GM10847 (cell line): ENCODE results near the gene ARL15.

Experiments used
- POLR2A ChIP-seq: IDR thresholded peaks from 2 replicates; pipeline ENCODE4 v1.6.1; 2011; ENCODE audit not compliant: insufficient read length; ENCODE audit errors: extremely low read depth

Gene ARL15

DNA sequence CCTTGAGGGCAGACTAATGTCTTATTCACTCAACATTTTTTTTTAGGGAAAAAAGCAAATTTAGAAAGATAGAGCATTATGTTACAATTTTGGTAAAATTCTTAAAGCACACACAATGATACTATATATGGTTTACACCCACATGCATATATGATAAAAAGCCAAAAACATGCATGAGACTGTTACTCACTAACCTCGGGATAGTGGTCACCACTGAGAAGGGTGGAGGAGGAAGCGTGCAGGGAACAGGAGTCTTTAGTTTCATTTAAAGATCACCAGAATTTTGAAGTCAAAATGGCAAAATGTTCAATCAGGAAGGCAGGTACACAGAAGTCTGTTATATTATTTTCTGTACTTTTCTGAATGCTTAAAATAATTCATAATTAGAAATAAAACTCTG, 9.2 kb downstream of the ARL15 start:
- no peak for TF ChIP-seq POLR2A

DNA sequence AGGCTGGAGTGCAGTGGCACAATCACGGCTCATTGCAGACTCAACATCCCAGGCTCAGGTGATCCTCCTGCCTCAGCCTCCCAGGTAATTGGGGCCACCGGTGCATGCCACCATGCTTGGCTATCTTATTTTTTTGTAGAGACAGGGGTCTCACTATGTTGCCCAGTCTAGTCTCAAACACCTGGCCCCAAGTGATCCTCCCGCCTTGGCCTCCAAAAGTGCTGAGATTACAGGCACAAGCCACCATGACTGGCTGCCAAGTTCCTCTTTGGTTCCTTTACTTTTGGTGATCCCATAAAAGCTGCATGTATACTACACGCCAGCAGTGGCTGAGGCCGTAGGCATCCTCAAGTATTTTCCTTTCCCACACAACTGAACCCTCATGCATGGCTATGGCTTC, 11.4 kb downstream of the ARL15 start:
- no peak for TF ChIP-seq POLR2A

DNA sequence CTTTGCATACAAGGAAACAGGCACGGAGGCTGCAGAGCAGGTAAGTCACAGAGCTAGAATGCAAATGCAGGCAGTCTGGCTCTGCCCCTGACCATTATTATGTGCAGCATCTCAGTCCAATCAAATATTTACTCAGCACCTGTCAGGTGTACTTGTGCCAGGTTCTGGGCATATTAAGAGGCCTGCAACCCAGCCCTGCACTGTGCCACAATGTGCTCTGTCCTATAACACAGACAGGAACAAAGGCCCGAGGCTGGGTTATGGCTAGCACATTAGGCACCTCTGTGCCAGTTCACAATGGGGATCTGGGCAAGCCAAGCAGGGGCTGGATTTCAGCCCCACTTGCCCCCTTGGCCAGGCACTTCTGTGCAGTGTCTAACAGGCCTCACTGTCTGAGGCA, 14.0 kb downstream of the ARL15 start:
- no peak for TF ChIP-seq POLR2A

DNA sequence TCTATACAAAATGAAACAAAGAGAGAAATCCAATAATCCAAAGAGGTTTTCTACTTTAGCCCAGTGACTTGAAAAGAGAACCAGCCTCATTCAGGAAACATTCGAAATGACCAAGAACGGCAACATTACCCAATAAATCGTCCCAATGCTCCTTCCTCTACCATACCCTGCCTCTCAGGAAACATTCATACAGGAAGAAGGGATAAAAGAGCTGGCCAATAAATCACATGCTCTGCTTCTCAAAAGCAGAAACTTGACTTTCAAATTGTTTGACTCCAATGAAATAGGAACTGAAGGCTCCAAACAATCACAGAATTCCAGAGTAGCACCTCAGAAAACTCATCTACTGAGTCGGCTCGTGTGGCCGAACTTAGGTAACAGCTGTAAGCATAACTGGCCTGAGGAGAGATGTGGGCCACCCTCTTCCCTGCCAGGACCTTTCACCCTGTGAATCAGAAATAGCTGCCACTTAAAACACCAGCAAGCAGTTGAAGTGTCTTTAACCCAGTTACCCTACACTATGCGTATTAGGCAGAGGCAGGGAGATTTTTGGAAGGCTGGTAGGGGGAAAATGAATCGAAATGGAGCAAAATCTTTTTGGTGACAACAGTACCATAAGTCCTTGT, 14.6 kb downstream of the ARL15 start:
- TF ChIP-seq POLR2A: no peak

DNA sequence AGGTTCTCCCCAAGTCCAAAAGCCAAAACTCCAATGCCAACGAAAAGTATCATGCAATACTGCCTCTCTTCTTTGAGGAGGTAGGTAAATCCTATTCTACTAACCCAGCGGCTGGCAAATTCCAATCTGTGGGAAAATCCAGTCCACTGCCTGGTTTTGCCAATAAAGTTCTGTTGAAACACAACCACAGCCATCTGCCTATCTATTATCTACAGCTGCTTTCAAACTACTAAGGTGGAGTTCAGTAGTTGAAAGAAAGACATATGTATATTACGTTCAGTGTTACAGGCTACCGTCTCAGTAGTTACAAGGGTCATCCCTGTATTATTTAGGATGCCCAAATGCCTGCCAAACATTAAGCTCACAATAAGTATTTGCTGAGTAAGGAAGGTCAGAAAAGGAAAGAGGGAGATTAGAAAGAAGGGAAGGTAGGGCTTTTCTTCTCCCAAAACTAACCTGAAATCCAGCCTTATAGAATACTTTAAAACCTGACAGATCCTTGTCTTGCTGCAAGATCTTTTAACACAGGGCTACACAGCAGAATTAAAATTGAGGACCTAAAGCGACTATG, 16.2 kb downstream of the ARL15 start:
- no peak for TF ChIP-seq POLR2A

DNA sequence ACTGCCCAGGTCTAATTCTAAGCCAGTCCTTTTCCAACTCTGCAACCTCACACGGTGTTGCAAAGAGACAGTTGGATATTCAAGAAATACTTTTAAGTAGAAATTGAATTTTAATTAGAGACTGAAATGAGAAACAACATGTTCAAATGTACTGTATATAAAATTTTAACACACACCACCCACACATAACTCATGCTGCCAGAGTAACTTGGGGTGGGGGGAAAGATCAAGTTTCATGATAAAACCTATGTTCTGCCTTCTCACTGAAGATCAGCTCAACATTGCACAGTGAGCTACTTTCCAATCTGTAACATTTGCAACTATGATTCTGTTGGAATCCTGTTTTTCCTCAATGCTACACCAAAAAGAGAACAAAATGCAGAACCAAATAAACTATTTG, 17.5 kb downstream of the ARL15 start:
- TF ChIP-seq POLR2A: no peak

GRCh38 chr5:54291498-54291897, 18.9 kb downstream of the ARL15 start:
- no peak for TF ChIP-seq POLR2A

- TF ChIP-seq POLR2A: no peak
Observed at GRCh38 chr5:54289769-54290168, 20.6 kb downstream of the ARL15 start.

GRCh38 chr5:54288568-54289217, 21.7 kb downstream of the ARL15 start:
- no peak for TF ChIP-seq POLR2A

DNA sequence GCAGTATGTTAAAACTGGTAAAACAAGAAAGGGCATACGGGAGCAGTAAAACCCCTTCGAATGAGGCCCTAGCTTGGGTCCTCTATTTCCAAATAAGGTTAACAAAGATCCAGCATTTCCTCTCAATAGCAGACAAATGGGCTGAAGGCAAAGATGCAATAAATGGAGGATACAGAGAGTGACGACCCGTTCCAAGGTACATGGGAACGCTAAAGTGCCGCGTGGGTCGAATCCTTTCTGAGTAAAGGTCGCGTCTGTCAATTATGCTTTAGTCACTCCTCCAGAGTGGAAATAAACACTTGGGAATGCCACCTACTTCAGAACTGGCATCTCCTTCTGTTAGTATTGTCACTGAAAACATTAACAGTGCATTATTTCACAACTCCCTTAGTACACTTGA, 24.7 kb downstream of the ARL15 start:
- TF ChIP-seq POLR2A: no peak

DNA sequence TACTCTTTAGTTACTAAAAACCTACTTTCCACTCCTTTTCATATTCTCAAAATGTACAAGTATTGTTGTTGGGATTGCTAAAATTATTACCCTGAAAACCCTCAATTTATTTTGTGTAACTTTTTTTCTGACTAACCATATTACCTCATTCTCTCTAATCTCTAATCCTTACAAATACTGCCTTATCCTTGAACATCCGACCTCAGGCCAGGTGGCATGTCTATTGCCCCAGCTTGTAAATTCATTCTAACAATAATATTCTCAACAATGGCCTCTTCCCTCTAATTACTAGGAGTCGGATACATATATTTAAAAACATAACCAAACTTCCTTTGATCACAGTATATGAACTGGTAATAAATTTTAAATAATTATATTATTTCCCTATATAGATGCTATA, 25.8 kb downstream of the ARL15 start:
- no peak for TF ChIP-seq POLR2A

DNA sequence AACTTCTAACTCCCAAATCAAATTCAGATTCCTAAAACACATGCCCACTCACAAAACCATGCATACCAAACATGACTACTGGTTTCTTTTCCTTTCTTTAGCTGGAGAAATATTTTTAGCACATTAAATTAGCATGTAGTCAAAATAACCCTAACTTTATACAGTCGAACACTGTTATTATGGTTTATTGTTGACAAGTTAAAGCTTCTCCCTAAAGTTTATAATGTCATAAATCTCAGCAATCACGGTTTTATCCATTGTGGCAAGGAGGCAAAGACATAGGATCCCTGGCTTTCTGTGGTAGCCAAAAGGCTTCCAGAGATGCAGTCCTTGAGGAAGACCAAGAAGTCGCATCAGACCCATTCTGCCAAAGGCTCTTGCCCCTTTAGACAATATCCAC, 27.5 kb downstream of the ARL15 start:
- TF ChIP-seq POLR2A: no peak

- no peak for TF ChIP-seq POLR2A
Observed at GRCh38 chr5:54281960-54282692, 28.2 kb downstream of the ARL15 start.

GRCh38 chr5:54279960-54280359, 30.4 kb downstream of the ARL15 start:
- no peak for TF ChIP-seq POLR2A

DNA sequence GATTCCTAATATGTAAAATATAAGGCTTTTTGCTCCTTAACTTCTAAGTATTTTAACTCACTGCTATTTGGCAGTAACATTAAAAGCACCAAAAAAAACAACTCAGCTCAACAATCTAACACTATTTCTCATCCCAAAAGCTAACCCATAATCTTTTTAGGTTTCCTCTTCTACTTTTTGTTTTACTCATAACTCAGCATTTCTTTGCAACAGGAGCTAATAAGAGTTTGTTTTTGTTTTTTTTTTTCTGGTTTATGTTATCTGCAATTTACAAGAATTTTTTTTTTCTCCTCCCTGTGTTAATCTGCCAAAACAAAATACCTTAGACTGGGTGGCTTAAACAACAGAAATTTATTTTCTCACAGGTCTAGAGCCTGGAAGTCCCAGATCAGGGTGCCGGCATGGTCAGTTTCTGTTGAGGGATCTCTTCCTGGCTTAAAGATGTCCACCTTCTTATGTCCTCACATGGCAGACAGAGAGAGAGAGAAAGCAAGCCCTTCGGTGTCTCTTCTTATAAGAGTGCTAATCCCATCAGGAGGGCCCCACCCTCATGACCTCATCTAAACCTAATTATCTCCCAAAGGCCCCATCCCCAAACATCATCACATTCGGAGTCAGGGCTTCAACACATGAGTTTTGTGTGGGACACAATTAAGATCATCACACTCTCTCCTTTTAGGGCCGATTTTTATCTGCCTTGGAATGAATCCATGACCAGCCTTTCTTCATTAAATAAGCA, 31.2 kb downstream of the ARL15 start:
- TF ChIP-seq POLR2A: no peak
